ENCODE results near the gene ANGPTL4. TPM values are rescaled to one million over a fixed set of nuclear protein-coding genes. Genes with fewer than 3 reads are reported as not detected.
A peak's percentile ranks its signal among the peaks of the same experiment; 100 is the strongest.

Gene ANGPTL4
- total RNA-seq, 3 donors from 2014 or later, result 90.9 to 186 (median 118) TPM

- Histone ChIP-seq H3K4me3 (no peak overlapping the region), H3K27me3 (no peaks in the 10 kb centered on the region), H3K27ac (peak overlapping the region; percentile 100), H3K4me1 (peaks cover 14 to 53% of the 10 kb centered on the region in 2 donors), H3K9me3 (no peaks in the 10 kb centered on the region), H3K36me3 (no peaks in the 10 kb centered on the region)
- intact Hi-C loops (cut with DNase I; ENCODE audit: low total_unique reads), result loop anchor here (5.0 kb wide), 1 partner anchor 43 kb away; no protein-coding TSS in a partner anchor
- DNase-seq (ENCODE audit: low spot score in 2 of 2), result no peak
- TF ChIP-seq CTCF (IDR thresholded peaks at IDR 0.05), result no peak
- no peak for TF ChIP-seq POLR2AphosphoS5 (IDR thresholded peaks at IDR 0.05)
- TF ChIP-seq POLR2A (IDR thresholded peaks at IDR 0.05), result no peak
These were observed 31.7 kb downstream of the ANGPTL4 start for GRCh38 chr19:8395621-8396082.

- peak overlapping the region; percentile 100 for H3K27ac ChIP-seq
These were observed 32.2 kb downstream of the ANGPTL4 start for GRCh38 chr19:8396185-8396562.

GRCh38 chr19:8396563-8397203 is 32.7 kb downstream of the ANGPTL4 start:
- intact Hi-C loops (cut with DNase I; ENCODE audit: low total_unique reads), result loop anchor here (5.0 kb wide), 1 partner anchor 44 kb away; no protein-coding TSS in a partner anchor
- H3K4me3 ChIP-seq, result peak overlapping the region in 2 of 3 donors; percentile 24 to 37

More at GRCh38 chr19:8396185-8396562, 32.2 kb downstream of the ANGPTL4 start:
- Histone ChIP-seq H3K9me3 (no peaks in the 10 kb centered on the region), H3K27me3 (no peaks in the 10 kb centered on the region), H3K4me1 (peaks cover 14 to 50% of the 10 kb centered on the region in 2 donors), H3K4me3 (peak overlapping the region in 2 of 3 donors; percentile 24 to 37), H3K36me3 (no peaks in the 10 kb centered on the region)
- intact Hi-C loops (cut with DNase I; ENCODE audit: low total_unique reads), result loop anchor here (5.0 kb wide), 1 partner anchor 44 kb away; no protein-coding TSS in a partner anchor
- DNase-seq (ENCODE audit: low spot score in 2 of 2), result peak in 1 of 2 donors; percentile 61
- TF ChIP-seq POLR2A (IDR thresholded peaks at IDR 0.05) (no peak), POLR2AphosphoS5 (IDR thresholded peaks at IDR 0.05) (no peak), CTCF (IDR thresholded peaks at IDR 0.05) (no peak)

GRCh38 chr19:8397271-8397670 is 33.3 kb downstream of the ANGPTL4 start:
- H3K4me1 ChIP-seq, result peaks cover 14 to 41% of the 10 kb centered on the region in 2 donors
- no peaks in the 10 kb centered on the region for H3K36me3 ChIP-seq
- H3K27ac ChIP-seq, result peak overlapping the region; percentile 100
- no peaks in the 10 kb centered on the region for H3K9me3 ChIP-seq
- no peak for TF ChIP-seq POLR2A (IDR thresholded peaks at IDR 0.05)
- no peak for TF ChIP-seq CTCF (IDR thresholded peaks at IDR 0.05)
- TF ChIP-seq POLR2AphosphoS5 (IDR thresholded peaks at IDR 0.05), result no peak
- DNase-seq (ENCODE audit: low spot score in 2 of 2), result no peak
- intact Hi-C loops (cut with DNase I; ENCODE audit: low total_unique reads), result loop anchor here (5.0 kb wide), 1 partner anchor 45 kb away; no protein-coding TSS in a partner anchor
- peak overlapping the region in 2 of 3 donors; percentile 24 to 37 for H3K4me3 ChIP-seq
- no peaks in the 10 kb centered on the region for H3K27me3 ChIP-seq

More at GRCh38 chr19:8396563-8397203, 32.7 kb downstream of the ANGPTL4 start:
- DNase-seq (ENCODE audit: low spot score in 2 of 2), result peak; percentile 79
- Histone ChIP-seq H3K4me1 (peaks cover 14 to 45% of the 10 kb centered on the region in 2 donors), H3K27me3 (no peaks in the 10 kb centered on the region), H3K36me3 (no peaks in the 10 kb centered on the region), H3K9me3 (no peaks in the 10 kb centered on the region), H3K27ac (peak overlapping the region; percentile 100)
- no peak for TF ChIP-seq POLR2A (IDR thresholded peaks at IDR 0.05)
- peak; percentile 13 to 75 (median 54) for TF ChIP-seq CTCF (IDR thresholded peaks at IDR 0.05)

- H3K27me3 ChIP-seq, result no peaks in the 10 kb centered on the region
- intact Hi-C loops (cut with DNase I; ENCODE audit: low total_unique reads), result loop anchor here (5.0 kb wide), 1 partner anchor 46 kb away; no protein-coding TSS in a partner anchor
- peak overlapping the region; percentile 100 for H3K27ac ChIP-seq
- peaks cover 14 to 39% of the 10 kb centered on the region in 2 donors for H3K4me1 ChIP-seq
- H3K9me3 ChIP-seq, result no peaks in the 10 kb centered on the region
- TF ChIP-seq CTCF (IDR thresholded peaks at IDR 0.05) (no peak), POLR2AphosphoS5 (IDR thresholded peaks at IDR 0.05) (no peak), POLR2A (IDR thresholded peaks at IDR 0.05) (no peak)
- no peak for DNase-seq (ENCODE audit: low spot score in 2 of 2)
- peak overlapping the region in 2 of 3 donors; percentile 24 to 37 for H3K4me3 ChIP-seq
- no peaks in the 10 kb centered on the region for H3K36me3 ChIP-seq
These were observed 33.9 kb downstream of the ANGPTL4 start for GRCh38 chr19:8397746-8398310.

Measured in breast epithelium (tissue), 4 donors.